HCT116 (cell line): ENCODE results near the gene PTGIS.

ENCODE experiments used
- CTCF ChIP-seq, 3 experiments: fragments of 200-600 bp in 1 of 3; sonication (generic) in 1 of 3; IDR thresholded peaks in 2 of 3; conservative IDR thresholded peaks in 1 of 3; 2 replicates each; pipeline ENCODE4 v1.5.1; 2012 to 2017; ENCODE audit warnings: low read depth in 2 of 3, low read length in 2 of 3, antibody characterized with exemption in 1 of 3, borderline replicate concordance in 1 of 3, control low read depth in 1 of 3, mild to moderate bottlenecking in 1 of 3, mixed read lengths in 1 of 3, mixed run types in 1 of 3, moderate library complexity in 1 of 3; ENCODE audit not compliant: insufficient read depth in 1 of 3
- EGR1 ChIP-seq: IDR thresholded peaks from 2 replicates; pipeline ENCODE4 v1.6.1; 2012; ENCODE audit warnings: low read depth
- EZH2 ChIP-seq: fragments of 200-600 bp; sonication (generic); IDR thresholded peaks from 2 replicates; pipeline ENCODE4 v1.6.1; 2017; ENCODE audit warnings: antibody characterized with exemption, mixed run types
- POLR2AphosphoS5 ChIP-seq: IDR thresholded peaks from 2 replicates; pipeline ENCODE4 v1.6.1; 2011; ENCODE audit warnings: mild to moderate bottlenecking, low read depth, low read length, moderate library complexity
- SP1 ChIP-seq: IDR thresholded peaks from 2 replicates; pipeline ENCODE4 v1.6.1; 2012; ENCODE audit warnings: low read depth
- TCF7L2 ChIP-seq: IDR thresholded peaks from 2 replicates; pipeline ENCODE4 v1.7.0; 2011; ENCODE audit warnings: borderline replicate concordance, inconsistent platforms; ENCODE audit not compliant: insufficient read depth, insufficient read length; ENCODE audit errors: extremely low read depth
- YY1 ChIP-seq: IDR thresholded peaks from 2 replicates; pipeline ENCODE4 v1.6.1; 2011; ENCODE audit warnings: low read length, low read depth, moderate library complexity, mild to moderate bottlenecking; ENCODE audit not compliant: insufficient replicate concordance; ENCODE audit errors: extremely low read depth
- TF ChIP-seq, protein P1 (sequence below): IDR thresholded peaks from 2 replicates; pipeline ENCODE4 v1.6.1; 2012
- TF ChIP-seq, protein P2 (sequence below): IDR thresholded peaks from 2 replicates; pipeline ENCODE4 v1.6.1; 2012; ENCODE audit warnings: low read depth

DNA sequence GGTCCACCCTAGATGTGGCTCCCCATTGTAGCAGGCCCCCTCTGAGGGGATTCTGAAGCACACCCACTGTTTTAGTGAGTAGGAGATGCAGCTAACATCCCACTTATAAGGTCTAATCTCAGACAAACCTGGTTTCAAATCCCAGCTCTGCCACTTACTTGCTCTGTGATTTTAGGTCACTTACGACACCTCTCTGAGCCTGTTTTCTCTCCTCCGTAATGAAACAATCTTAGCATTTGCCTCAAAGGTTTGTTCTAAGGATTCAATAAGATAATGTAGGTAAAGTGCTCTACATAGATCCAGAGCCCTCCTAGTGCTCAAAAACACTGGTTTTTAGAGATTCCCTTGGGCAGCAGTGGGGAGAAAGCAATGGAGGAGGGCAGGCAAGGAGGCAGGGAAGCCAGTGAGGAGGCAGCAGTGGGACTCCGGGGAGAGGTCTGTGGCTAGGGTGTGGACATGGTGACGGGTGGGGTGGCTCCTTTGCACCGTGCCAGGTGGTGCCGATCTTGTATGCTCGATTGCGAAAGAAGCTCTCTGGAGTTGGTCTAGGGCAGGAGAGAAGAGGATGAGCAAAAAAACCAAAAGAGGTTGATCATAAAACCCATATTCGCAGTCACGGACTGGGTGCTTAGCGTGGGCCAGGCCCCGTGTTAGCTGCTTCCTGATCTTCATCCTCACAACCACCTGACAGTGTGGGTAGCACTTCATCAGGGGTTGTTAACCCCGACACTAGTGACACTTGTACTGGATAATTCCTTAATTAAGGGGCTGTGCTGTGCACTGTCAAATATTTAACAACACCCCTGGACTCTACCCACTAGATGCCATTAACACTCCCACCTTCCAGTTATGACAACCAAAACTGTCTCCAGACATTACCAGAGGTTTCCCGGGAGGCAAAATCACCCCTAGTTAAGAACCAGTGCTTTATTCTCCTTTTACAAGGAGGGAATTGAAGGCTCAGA is 16.8 kb upstream of the PTGIS start:
- TF ChIP-seq TCF7L2 (no peak), CTCF (IDR thresholded peaks at IDR 0.05 in 2 of 3, conservative IDR thresholded peaks at IDR 0.05 in 1 of 3; ENCODE audit: borderline replicate concordance in 1 of 3, insufficient read depth in 1 of 3, low read depth in 2 of 3, low read length in 2 of 3) (no peak), POLR2AphosphoS5 (no peak), EZH2 (no peak), YY1 (no peak), EGR1 (no peak), SP1 (no peak)
- TF ChIP-seq, protein P1, sequence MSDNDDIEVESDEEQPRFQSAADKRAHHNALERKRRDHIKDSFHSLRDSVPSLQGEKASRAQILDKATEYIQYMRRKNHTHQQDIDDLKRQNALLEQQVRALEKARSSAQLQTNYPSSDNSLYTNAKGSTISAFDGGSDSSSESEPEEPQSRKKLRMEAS, result no peak
- TF ChIP-seq, protein P2, sequence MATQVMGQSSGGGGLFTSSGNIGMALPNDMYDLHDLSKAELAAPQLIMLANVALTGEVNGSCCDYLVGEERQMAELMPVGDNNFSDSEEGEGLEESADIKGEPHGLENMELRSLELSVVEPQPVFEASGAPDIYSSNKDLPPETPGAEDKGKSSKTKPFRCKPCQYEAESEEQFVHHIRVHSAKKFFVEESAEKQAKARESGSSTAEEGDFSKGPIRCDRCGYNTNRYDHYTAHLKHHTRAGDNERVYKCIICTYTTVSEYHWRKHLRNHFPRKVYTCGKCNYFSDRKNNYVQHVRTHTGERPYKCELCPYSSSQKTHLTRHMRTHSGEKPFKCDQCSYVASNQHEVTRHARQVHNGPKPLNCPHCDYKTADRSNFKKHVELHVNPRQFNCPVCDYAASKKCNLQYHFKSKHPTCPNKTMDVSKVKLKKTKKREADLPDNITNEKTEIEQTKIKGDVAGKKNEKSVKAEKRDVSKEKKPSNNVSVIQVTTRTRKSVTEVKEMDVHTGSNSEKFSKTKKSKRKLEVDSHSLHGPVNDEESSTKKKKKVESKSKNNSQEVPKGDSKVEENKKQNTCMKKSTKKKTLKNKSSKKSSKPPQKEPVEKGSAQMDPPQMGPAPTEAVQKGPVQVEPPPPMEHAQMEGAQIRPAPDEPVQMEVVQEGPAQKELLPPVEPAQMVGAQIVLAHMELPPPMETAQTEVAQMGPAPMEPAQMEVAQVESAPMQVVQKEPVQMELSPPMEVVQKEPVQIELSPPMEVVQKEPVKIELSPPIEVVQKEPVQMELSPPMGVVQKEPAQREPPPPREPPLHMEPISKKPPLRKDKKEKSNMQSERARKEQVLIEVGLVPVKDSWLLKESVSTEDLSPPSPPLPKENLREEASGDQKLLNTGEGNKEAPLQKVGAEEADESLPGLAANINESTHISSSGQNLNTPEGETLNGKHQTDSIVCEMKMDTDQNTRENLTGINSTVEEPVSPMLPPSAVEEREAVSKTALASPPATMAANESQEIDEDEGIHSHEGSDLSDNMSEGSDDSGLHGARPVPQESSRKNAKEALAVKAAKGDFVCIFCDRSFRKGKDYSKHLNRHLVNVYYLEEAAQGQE, result no peak
